ENCODE measurements around the gene SERPINA3. TPM values are rescaled to one million over a fixed set of nuclear protein-coding genes. Genes with fewer than 3 reads are reported as not detected.

Gene SERPINA3
- total RNA-seq, 1 donor from 2014 or later, result 2.7 TPM

GRCh38 chr14:94593749-94594431, 18.3 kb upstream of the SERPINA3 start:
- no peak for DNase-seq (ENCODE audit: low read depth)
- no peak for TF ChIP-seq CTCF (conservative IDR thresholded peaks at IDR 0.05; ENCODE audit: low read depth, low read length)

GRCh38 chr14:94594441-94594840, 17.8 kb upstream of the SERPINA3 start:
- DNase-seq (ENCODE audit: low read depth), result no peak
- no peak for TF ChIP-seq CTCF (conservative IDR thresholded peaks at IDR 0.05; ENCODE audit: low read depth, low read length)
- H3K4me3 ChIP-seq (ENCODE audit: low read depth, low read length), result no peak overlapping the region

More at GRCh38 chr14:94593749-94594431, 18.3 kb upstream of the SERPINA3 start:
- H3K4me3 ChIP-seq (ENCODE audit: low read depth, low read length), result no peak overlapping the region

GRCh38 chr14:94595912-94596311, 16.3 kb upstream of the SERPINA3 start:
- H3K4me3 ChIP-seq (ENCODE audit: low read depth, low read length), result no peak overlapping the region
- no peak for DNase-seq (ENCODE audit: low read depth)
- TF ChIP-seq CTCF (conservative IDR thresholded peaks at IDR 0.05; ENCODE audit: low read depth, low read length), result no peak

- H3K4me3 ChIP-seq (ENCODE audit: low read depth, low read length), result no peak overlapping the region
- no peak for DNase-seq (ENCODE audit: low read depth)
- TF ChIP-seq CTCF (conservative IDR thresholded peaks at IDR 0.05; ENCODE audit: low read depth, low read length), result no peak
Measured at GRCh38 chr14:94596361-94596760, 15.8 kb upstream of the SERPINA3 start.

GRCh38 chr14:94597788-94598187, 14.4 kb upstream of the SERPINA3 start:
- no peak for TF ChIP-seq CTCF (conservative IDR thresholded peaks at IDR 0.05; ENCODE audit: low read depth, low read length)
- no peak for DNase-seq (ENCODE audit: low read depth)
- H3K4me3 ChIP-seq (ENCODE audit: low read depth, low read length), result no peak overlapping the region

- no peak for TF ChIP-seq CTCF (conservative IDR thresholded peaks at IDR 0.05; ENCODE audit: low read depth, low read length)
- no peak for DNase-seq (ENCODE audit: low read depth)
- no peak overlapping the region for H3K4me3 ChIP-seq (ENCODE audit: low read depth, low read length)
Measured at GRCh38 chr14:94598506-94598815, 13.7 kb upstream of the SERPINA3 start.
